ENCODE measurements around the gene ERO1A.

- no peak for TF ChIP-seq MAX (IDR thresholded peaks at IDR 0.05)
- no peak for TF ChIP-seq REST (IDR thresholded peaks at IDR 0.05)
- TF ChIP-seq CTCF (IDR thresholded peaks at IDR 0.05; ENCODE audit: low read depth, low read length, missing input control) = no peak
- no peak for TF ChIP-seq YY1 (IDR thresholded peaks at IDR 0.05)
- no peak for TF ChIP-seq ZBTB33 (IDR thresholded peaks at IDR 0.05)
- TF ChIP-seq TAF1 (conservative IDR thresholded peaks at IDR 0.05) = no peak
Observed at GRCh38 chr14:52602131-52602530, 93.2 kb downstream of the ERO1A start.

Measured in liver (tissue), 3 donors.